Measurements from ENCODE around the gene XRCC2.

DNA sequence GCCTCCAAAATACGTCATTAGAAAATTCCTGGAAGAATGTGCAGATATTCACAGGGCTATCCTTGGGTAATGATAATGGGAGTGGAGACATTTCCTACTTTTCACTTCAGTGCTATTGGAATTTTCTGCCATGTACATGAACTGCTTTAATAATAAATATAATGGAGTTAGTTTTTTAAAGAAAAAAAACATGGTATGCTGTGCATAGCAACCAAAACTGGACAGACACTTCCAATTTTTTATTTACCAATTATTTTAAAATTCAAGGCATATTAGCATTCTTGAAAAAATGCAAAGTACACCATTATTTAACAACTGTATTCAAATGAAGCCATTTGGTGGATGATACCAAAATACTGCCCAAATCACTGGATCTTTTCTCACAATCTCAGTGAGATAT is 3.3 kb downstream of the XRCC2 start:
- no peak for TF ChIP-seq CTCF (IDR thresholded peaks at IDR 0.05)
- no peak for TF ChIP-seq POLR2AphosphoS5 (IDR thresholded peaks at IDR 0.05)
- TF ChIP-seq POLR2A (IDR thresholded peaks at IDR 0.05): no peak
- no peak for TF ChIP-seq EP300 (IDR thresholded peaks at IDR 0.05)

All from sigmoid colon (tissue), 4 donors.